Activated CD4-positive, alpha-beta T cell treated with anti-CD3 and anti-CD28 coated beads, Interleukin-2, amount 50 U/mL, for 48 hours (primary cell): ENCODE measurements around the gene PLAGL2.

Source experiments
- DNase-seq, 2 experiments: peaks; one replicate each; pipeline ENCODE4 v3.0.0-alpha.2; 2020

The PLAGL2 gene

GRCh38 chr20:32231245-32231644 lies 23.7 kb upstream of the PLAGL2 start:
- DNase-seq, result no peak

GRCh38 chr20:32230707-32231106 lies 23.2 kb upstream of the PLAGL2 start:
- no peak for DNase-seq

GRCh38 chr20:32229251-32229747 lies 21.8 kb upstream of the PLAGL2 start:
- DNase-seq, result no peak

GRCh38 chr20:32227744-32228688 lies 20.5 kb upstream of the PLAGL2 start:
- no peak for DNase-seq

GRCh38 chr20:32227306-32227705 lies 19.8 kb upstream of the PLAGL2 start:
- no peak for DNase-seq

GRCh38 chr20:32226391-32226790 lies 18.8 kb upstream of the PLAGL2 start:
- no peak for DNase-seq

- no peak for DNase-seq
These were observed 16.9 kb upstream of the PLAGL2 start for GRCh38 chr20:32224463-32224862.

GRCh38 chr20:32218156-32218900 lies 10.8 kb upstream of the PLAGL2 start:
- DNase-seq, result no peak

- no peak for DNase-seq
These were observed 8.9 kb upstream of the PLAGL2 start for GRCh38 chr20:32216179-32217142.

- no peak for DNase-seq
These were observed 8.2 kb upstream of the PLAGL2 start for GRCh38 chr20:32215729-32216128.

GRCh38 chr20:32215147-32215546 lies 7.6 kb upstream of the PLAGL2 start:
- DNase-seq, result no peak

GRCh38 chr20:32213870-32214269 lies 6.3 kb upstream of the PLAGL2 start:
- DNase-seq, result no peak

GRCh38 chr20:32209850-32210605 lies 2.5 kb upstream of the PLAGL2 start:
- no peak for DNase-seq

- no peak for DNase-seq
These were observed 1.1 kb upstream of the PLAGL2 start for GRCh38 chr20:32208499-32209154.

- DNase-seq, result peak in 1 of 2 experiments; percentile 44
These were observed 550 bp downstream of the PLAGL2 start for GRCh38 chr20:32206760-32207625.

- peak; percentile 36 to 39 for DNase-seq
These were observed 1.4 kb downstream of the PLAGL2 start for GRCh38 chr20:32205843-32206759.

GRCh38 chr20:32205110-32205842 lies 2.3 kb downstream of the PLAGL2 start:
- DNase-seq, result no peak
